ENCODE results near the gene FRMPD4. TPM values are rescaled to one million over a fixed set of nuclear protein-coding genes. Genes with fewer than 3 reads are reported as not detected.

The FRMPD4 gene
- total RNA-seq, 1 experiment from 2014 or later, result not detected

- in situ Hi-C loops (cut with HindIII; ENCODE audit: low sequenced_read_pairs), result no loop called here
- DNase-seq (ENCODE audit: low spot score), result no peak
These were observed 201.6 kb downstream of the FRMPD4 start for GRCh38 chrX:12339921-12340320.

- DNase-seq (ENCODE audit: low spot score), result no peak
- in situ Hi-C loops (cut with HindIII; ENCODE audit: low sequenced_read_pairs), result no loop called here
These were observed 206.7 kb downstream of the FRMPD4 start for GRCh38 chrX:12344954-12345353.

- DNase-seq (ENCODE audit: low spot score), result no peak
- in situ Hi-C loops (cut with HindIII; ENCODE audit: low sequenced_read_pairs), result no loop called here
These were observed 210.9 kb downstream of the FRMPD4 start for GRCh38 chrX:12349201-12349600.

- in situ Hi-C loops (cut with HindIII; ENCODE audit: low sequenced_read_pairs), result no loop called here
- no peak for DNase-seq (ENCODE audit: low spot score)
These were observed 214.6 kb downstream of the FRMPD4 start for GRCh38 chrX:12352922-12353321.

GRCh38 chrX:12360383-12360782 lies 222.1 kb downstream of the FRMPD4 start:
- in situ Hi-C loops (cut with HindIII; ENCODE audit: low sequenced_read_pairs), result no loop called here
- no peak for DNase-seq (ENCODE audit: low spot score)

GRCh38 chrX:12360986-12361598 lies 222.8 kb downstream of the FRMPD4 start:
- in situ Hi-C loops (cut with HindIII; ENCODE audit: low sequenced_read_pairs), result no loop called here
- DNase-seq (ENCODE audit: low spot score), result no peak

- no peak for DNase-seq (ENCODE audit: low spot score)
- in situ Hi-C loops (cut with HindIII; ENCODE audit: low sequenced_read_pairs), result no loop called here
These were observed 224.9 kb downstream of the FRMPD4 start for GRCh38 chrX:12363216-12363615.

- DNase-seq (ENCODE audit: low spot score), result no peak
- in situ Hi-C loops (cut with HindIII; ENCODE audit: low sequenced_read_pairs), result no loop called here
These were observed 228.2 kb downstream of the FRMPD4 start for GRCh38 chrX:12366440-12366839.

- no peak for DNase-seq (ENCODE audit: low spot score)
- in situ Hi-C loops (cut with HindIII; ENCODE audit: low sequenced_read_pairs), result no loop called here
These were observed 229.0 kb downstream of the FRMPD4 start for GRCh38 chrX:12367254-12367653.

GRCh38 chrX:12370497-12370986 lies 232.3 kb downstream of the FRMPD4 start:
- in situ Hi-C loops (cut with HindIII; ENCODE audit: low sequenced_read_pairs), result no loop called here
- DNase-seq (ENCODE audit: low spot score), result no peak

- in situ Hi-C loops (cut with HindIII; ENCODE audit: low sequenced_read_pairs), result no loop called here
- DNase-seq (ENCODE audit: low spot score), result no peak
These were observed 233.8 kb downstream of the FRMPD4 start for GRCh38 chrX:12372111-12372510.

- in situ Hi-C loops (cut with HindIII; ENCODE audit: low sequenced_read_pairs), result no loop called here
- DNase-seq (ENCODE audit: low spot score), result no peak
These were observed 236.0 kb downstream of the FRMPD4 start for GRCh38 chrX:12374286-12374685.

GRCh38 chrX:12378253-12378652 lies 240.0 kb downstream of the FRMPD4 start:
- in situ Hi-C loops (cut with HindIII; ENCODE audit: low sequenced_read_pairs), result no loop called here

GRCh38 chrX:12378706-12379105 lies 240.4 kb downstream of the FRMPD4 start:
- no peak for DNase-seq (ENCODE audit: low spot score)
- in situ Hi-C loops (cut with HindIII; ENCODE audit: low sequenced_read_pairs), result no loop called here

More at GRCh38 chrX:12378253-12378652, 240.0 kb downstream of the FRMPD4 start:
- DNase-seq (ENCODE audit: low spot score), result no peak

- in situ Hi-C loops (cut with HindIII; ENCODE audit: low sequenced_read_pairs), result no loop called here
- DNase-seq (ENCODE audit: low spot score), result no peak
These were observed 241.4 kb downstream of the FRMPD4 start for GRCh38 chrX:12379671-12380070.

GRCh38 chrX:12383196-12383595 lies 244.9 kb downstream of the FRMPD4 start:
- no peak for DNase-seq (ENCODE audit: low spot score)
- in situ Hi-C loops (cut with HindIII; ENCODE audit: low sequenced_read_pairs), result no loop called here

GRCh38 chrX:12390301-12390700 lies 252.0 kb downstream of the FRMPD4 start:
- no peak for DNase-seq (ENCODE audit: low spot score)
- in situ Hi-C loops (cut with HindIII; ENCODE audit: low sequenced_read_pairs), result no loop called here

- DNase-seq (ENCODE audit: low spot score), result no peak
- in situ Hi-C loops (cut with HindIII; ENCODE audit: low sequenced_read_pairs), result no loop called here
These were observed 258.3 kb downstream of the FRMPD4 start for GRCh38 chrX:12396584-12396983.

GRCh38 chrX:12400218-12400617 lies 261.9 kb downstream of the FRMPD4 start:
- in situ Hi-C loops (cut with HindIII; ENCODE audit: low sequenced_read_pairs), result no loop called here
- no peak for DNase-seq (ENCODE audit: low spot score)

GRCh38 chrX:12401252-12401651 lies 263.0 kb downstream of the FRMPD4 start:
- in situ Hi-C loops (cut with HindIII; ENCODE audit: low sequenced_read_pairs), result no loop called here
- DNase-seq (ENCODE audit: low spot score), result no peak

- no peak for DNase-seq (ENCODE audit: low spot score)
- in situ Hi-C loops (cut with HindIII; ENCODE audit: low sequenced_read_pairs), result no loop called here
These were observed 265.3 kb downstream of the FRMPD4 start for GRCh38 chrX:12403474-12404082.
